SH-SY5Y (cell line): ENCODE measurements around the gene PREPL.

ENCODE experiments used
- GATA2 ChIP-seq: IDR thresholded peaks from 2 replicates; pipeline ENCODE4 v1.6.1; 2011; ENCODE audit warnings: mild to moderate bottlenecking, low read depth, low read length
- GATA3 ChIP-seq: IDR thresholded peaks from 2 replicates; pipeline ENCODE4 v1.6.1; 2011; ENCODE audit warnings: low read depth, mild to moderate bottlenecking, low read length, moderate library complexity

- TF ChIP-seq GATA2 (no peak), GATA3 (no peak)
Measured at GRCh38 chr2:44321360-44321759, 39.9 kb downstream of the PREPL start.
